K562 (cell line): ENCODE measurements around the gene DPY30. TPM values are rescaled to one million over a fixed set of nuclear protein-coding genes. Genes with fewer than 3 reads are reported as not detected.

Experiments
- ARID1B ChIP-seq: fragments of 450-650 bp; IDR thresholded peaks from 2 replicates; pipeline ENCODE4 v1.6.1; 2016; ENCODE audit warnings: antibody characterized with exemption, mild to moderate bottlenecking, inconsistent platforms
- ARID3A ChIP-seq: IDR thresholded peaks from 2 replicates; pipeline ENCODE4 v1.6.1; 2012; ENCODE audit warnings: low read depth, low read length, improper control_type of control experiment, borderline replicate concordance
- COPS2 ChIP-seq: fragments of 450-650 bp; conservative IDR thresholded peaks from 2 replicates; pipeline ENCODE4 v1.6.1; 2016; ENCODE audit warnings: mild to moderate bottlenecking, moderate library complexity
- HCFC1 ChIP-seq: IDR thresholded peaks from 2 replicates; pipeline ENCODE4 v1.6.1; 2012; ENCODE audit warnings: low read depth, low read length, improper control_type of control experiment
- HMG20A ChIP-seq: fragments of 450-650 bp; formaldehyde crosslinking; conservative IDR thresholded peaks from 2 replicates; pipeline ENCODE4 v1.4.0; 2020; ENCODE audit warnings: mild to moderate bottlenecking, mixed read lengths
- MECOM ChIP-seq: fragments of 250-450 bp; sonication (Bioruptor Pico); IDR thresholded peaks from 2 replicates; pipeline ENCODE4 v1.8.0; 2022; ENCODE audit warnings: inconsistent platforms
- PHB ChIP-seq: fragments of 250-450 bp; sonication (Bioruptor Pico); IDR thresholded peaks from 2 replicates; pipeline ENCODE4 v1.5.0; 2021
- ZC3H8 ChIP-seq: fragments of 450-650 bp; IDR thresholded peaks from 2 replicates; pipeline ENCODE4 v1.6.1; 2017
- ZNF165 ChIP-seq: fragments of 250-450 bp; sonication (Bioruptor Pico); IDR thresholded peaks from 2 replicates; pipeline ENCODE4 v1.4.0; 2020; ENCODE audit warnings: borderline replicate concordance
- ZNF23 ChIP-seq: fragments of 250-450 bp; sonication (Bioruptor Pico); IDR thresholded peaks from 2 replicates; pipeline ENCODE4 v1.4.0; 2020; ENCODE audit warnings: mild to moderate bottlenecking
- ZNF707 ChIP-seq: fragments of 250-450 bp; sonication (Bioruptor Pico); conservative IDR thresholded peaks from 2 replicates; pipeline ENCODE4 v1.8.0; 2022; ENCODE audit warnings: inconsistent platforms, mild to moderate bottlenecking, moderate library complexity
- ZNF764 ChIP-seq: fragments of 250-450 bp; sonication (Bioruptor Pico); IDR thresholded peaks from 2 replicates; pipeline ENCODE4 v1.4.0; 2020; ENCODE audit warnings: low read depth, mild to moderate bottlenecking, moderate library complexity
- polyA plus RNA-seq, 8 experiments: library from polyadenylated mRNA; depleted of rRNA in 4 of 8; stranded (reverse) in 5 of 8; unstranded in 3 of 8; fragments of >200 nt; fragmentation: Nextera tagmentation in 2 of 8; fragmentation: Illumina TruSeq in 1 of 8; extraction: Ambion mirVana in 2 of 8; extraction: Trizol in 1 of 8; gene quantifications; 2 replicates each; pipeline versions ENCODE4 v1.2.1 to v1.2.3, GENCODE V29; 2011 to 2014; ENCODE audit warnings: inconsistent platforms in 1 of 8, missing spikeins in 1 of 8
- total RNA-seq, 7 experiments: library from RNA; depleted of rRNA in 6 of 7; stranded (reverse); fragments of >200 nt in 6 of 7; fragmentation: Illumina TruSeq in 2 of 7; extraction: Trizol in 2 of 7; gene quantifications; 2 replicates each; pipeline versions ENCODE4 v1.2.1 to v1.2.3, GENCODE V29; 2011 to 2021; ENCODE audit warnings: low replicate concordance in 1 of 7
- TF ChIP-seq, protein P1 (sequence below): fragments of 250-450 bp; sonication (Bioruptor Pico); IDR thresholded peaks from 2 replicates; pipeline ENCODE4 v1.8.0; 2021; ENCODE audit warnings: moderate library complexity, mild to moderate bottlenecking, inconsistent platforms
- TF ChIP-seq, protein P2 (sequence below): fragments of 450-650 bp; IDR thresholded peaks from 2 replicates; pipeline ENCODE4 v1.6.1; 2016; ENCODE audit warnings: borderline replicate concordance
- TF ChIP-seq, protein P3 (sequence below): fragments of 250-450 bp; sonication (Bioruptor Pico); IDR thresholded peaks from 2 replicates; pipeline ENCODE4 v1.5.0; 2021
- TF ChIP-seq, protein P4 (sequence below): sonication (generic); formaldehyde crosslinking; IDR thresholded peaks from 2 replicates; pipeline ENCODE4 v1.8.0; 2023; ENCODE audit warnings: missing genetic modification reagents, mild to moderate bottlenecking, borderline replicate concordance

Gene DPY30
- total and polyA plus RNA-seq, 9 of the 15 experiments (the other 6 are each of a cell fraction or from before 2014, with no cell fraction given) = 64.6 to 402 (median 116) TPM

- TF ChIP-seq, protein P1, sequence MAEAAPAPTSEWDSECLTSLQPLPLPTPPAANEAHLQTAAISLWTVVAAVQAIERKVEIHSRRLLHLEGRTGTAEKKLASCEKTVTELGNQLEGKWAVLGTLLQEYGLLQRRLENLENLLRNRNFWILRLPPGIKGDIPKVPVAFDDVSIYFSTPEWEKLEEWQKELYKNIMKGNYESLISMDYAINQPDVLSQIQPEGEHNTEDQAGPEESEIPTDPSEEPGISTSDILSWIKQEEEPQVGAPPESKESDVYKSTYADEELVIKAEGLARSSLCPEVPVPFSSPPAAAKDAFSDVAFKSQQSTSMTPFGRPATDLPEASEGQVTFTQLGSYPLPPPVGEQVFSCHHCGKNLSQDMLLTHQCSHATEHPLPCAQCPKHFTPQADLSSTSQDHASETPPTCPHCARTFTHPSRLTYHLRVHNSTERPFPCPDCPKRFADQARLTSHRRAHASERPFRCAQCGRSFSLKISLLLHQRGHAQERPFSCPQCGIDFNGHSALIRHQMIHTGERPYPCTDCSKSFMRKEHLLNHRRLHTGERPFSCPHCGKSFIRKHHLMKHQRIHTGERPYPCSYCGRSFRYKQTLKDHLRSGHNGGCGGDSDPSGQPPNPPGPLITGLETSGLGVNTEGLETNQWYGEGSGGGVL (CRISPR knock-in tag) = no peak
- TF ChIP-seq ARID3A = 0 out of 2 replicates have a peak, but pooled peaks have one; percentile 22
- no peak for TF ChIP-seq HMG20A (CRISPR knock-in tag)
- TF ChIP-seq ZC3H8 = no peak
- TF ChIP-seq, protein P2, sequence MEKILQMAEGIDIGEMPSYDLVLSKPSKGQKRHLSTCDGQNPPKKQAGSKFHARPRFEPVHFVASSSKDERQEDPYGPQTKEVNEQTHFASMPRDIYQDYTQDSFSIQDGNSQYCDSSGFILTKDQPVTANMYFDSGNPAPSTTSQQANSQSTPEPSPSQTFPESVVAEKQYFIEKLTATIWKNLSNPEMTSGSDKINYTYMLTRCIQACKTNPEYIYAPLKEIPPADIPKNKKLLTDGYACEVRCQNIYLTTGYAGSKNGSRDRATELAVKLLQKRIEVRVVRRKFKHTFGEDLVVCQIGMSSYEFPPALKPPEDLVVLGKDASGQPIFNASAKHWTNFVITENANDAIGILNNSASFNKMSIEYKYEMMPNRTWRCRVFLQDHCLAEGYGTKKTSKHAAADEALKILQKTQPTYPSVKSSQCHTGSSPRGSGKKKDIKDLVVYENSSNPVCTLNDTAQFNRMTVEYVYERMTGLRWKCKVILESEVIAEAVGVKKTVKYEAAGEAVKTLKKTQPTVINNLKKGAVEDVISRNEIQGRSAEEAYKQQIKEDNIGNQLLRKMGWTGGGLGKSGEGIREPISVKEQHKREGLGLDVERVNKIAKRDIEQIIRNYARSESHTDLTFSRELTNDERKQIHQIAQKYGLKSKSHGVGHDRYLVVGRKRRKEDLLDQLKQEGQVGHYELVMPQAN = no peak
- no peak for TF ChIP-seq ZNF707 (CRISPR knock-in tag)
- no peak for TF ChIP-seq MECOM (CRISPR knock-in tag)
- TF ChIP-seq ZNF23 (CRISPR knock-in tag) = no peak
- TF ChIP-seq PHB (CRISPR knock-in tag) = no peak
- TF ChIP-seq COPS2 = no peak
- no peak for TF ChIP-seq ZNF165 (CRISPR knock-in tag)
- TF ChIP-seq, protein P3, sequence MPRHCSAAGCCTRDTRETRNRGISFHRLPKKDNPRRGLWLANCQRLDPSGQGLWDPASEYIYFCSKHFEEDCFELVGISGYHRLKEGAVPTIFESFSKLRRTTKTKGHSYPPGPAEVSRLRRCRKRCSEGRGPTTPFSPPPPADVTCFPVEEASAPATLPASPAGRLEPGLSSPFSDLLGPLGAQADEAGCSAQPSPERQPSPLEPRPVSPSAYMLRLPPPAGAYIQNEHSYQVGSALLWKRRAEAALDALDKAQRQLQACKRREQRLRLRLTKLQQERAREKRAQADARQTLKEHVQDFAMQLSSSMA = no peak
- peak; percentile 50; the same call in 1 of the 2 replicates for TF ChIP-seq ARID1B
- TF ChIP-seq, protein P4, sequence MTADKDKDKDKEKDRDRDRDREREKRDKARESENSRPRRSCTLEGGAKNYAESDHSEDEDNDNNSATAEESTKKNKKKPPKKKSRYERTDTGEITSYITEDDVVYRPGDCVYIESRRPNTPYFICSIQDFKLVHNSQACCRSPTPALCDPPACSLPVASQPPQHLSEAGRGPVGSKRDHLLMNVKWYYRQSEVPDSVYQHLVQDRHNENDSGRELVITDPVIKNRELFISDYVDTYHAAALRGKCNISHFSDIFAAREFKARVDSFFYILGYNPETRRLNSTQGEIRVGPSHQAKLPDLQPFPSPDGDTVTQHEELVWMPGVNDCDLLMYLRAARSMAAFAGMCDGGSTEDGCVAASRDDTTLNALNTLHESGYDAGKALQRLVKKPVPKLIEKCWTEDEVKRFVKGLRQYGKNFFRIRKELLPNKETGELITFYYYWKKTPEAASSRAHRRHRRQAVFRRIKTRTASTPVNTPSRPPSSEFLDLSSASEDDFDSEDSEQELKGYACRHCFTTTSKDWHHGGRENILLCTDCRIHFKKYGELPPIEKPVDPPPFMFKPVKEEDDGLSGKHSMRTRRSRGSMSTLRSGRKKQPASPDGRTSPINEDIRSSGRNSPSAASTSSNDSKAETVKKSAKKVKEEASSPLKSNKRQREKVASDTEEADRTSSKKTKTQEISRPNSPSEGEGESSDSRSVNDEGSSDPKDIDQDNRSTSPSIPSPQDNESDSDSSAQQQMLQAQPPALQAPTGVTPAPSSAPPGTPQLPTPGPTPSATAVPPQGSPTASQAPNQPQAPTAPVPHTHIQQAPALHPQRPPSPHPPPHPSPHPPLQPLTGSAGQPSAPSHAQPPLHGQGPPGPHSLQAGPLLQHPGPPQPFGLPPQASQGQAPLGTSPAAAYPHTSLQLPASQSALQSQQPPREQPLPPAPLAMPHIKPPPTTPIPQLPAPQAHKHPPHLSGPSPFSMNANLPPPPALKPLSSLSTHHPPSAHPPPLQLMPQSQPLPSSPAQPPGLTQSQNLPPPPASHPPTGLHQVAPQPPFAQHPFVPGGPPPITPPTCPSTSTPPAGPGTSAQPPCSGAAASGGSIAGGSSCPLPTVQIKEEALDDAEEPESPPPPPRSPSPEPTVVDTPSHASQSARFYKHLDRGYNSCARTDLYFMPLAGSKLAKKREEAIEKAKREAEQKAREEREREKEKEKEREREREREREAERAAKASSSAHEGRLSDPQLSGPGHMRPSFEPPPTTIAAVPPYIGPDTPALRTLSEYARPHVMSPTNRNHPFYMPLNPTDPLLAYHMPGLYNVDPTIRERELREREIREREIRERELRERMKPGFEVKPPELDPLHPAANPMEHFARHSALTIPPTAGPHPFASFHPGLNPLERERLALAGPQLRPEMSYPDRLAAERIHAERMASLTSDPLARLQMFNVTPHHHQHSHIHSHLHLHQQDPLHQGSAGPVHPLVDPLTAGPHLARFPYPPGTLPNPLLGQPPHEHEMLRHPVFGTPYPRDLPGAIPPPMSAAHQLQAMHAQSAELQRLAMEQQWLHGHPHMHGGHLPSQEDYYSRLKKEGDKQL (CRISPR knock-in tag) = no peak
- TF ChIP-seq HCFC1 = no peak
- no peak for TF ChIP-seq ZNF764
Measured at GRCh38 chr2:32058130-32058529, 18.5 kb upstream of the DPY30 start (continued).
